ENCODE results near the gene ACSM2B. TPM values are rescaled to one million over a fixed set of nuclear protein-coding genes. Genes with fewer than 3 reads are reported as not detected.
"Not testable (repeated sequence)": the region's sequence is repeated elsewhere in the genome, so short reads cannot be mapped to it uniquely, and the experiment has no call there.

ACSM2B gene
- not detected in 2 replicates for polyA plus RNA-seq (2014; cell fraction: cytosol; rRNA removed)
- polyA plus RNA-seq (2014; cell fraction: nucleus; rRNA removed), result not detected in 2 replicates

GRCh38 chr16:20576145-20576544 lies at the start of gene ACSM2B:
TSS of gene ACSM2B (minus strand) at chr16:20576367. CDS start at chr16:20564845, 11,522 bp downstream.
- not testable (repeated sequence) for DNase-seq (ENCODE audit: low spot score)

GRCh38 chr16:20624882-20625807 lies 49.0 kb upstream of the ACSM2B start:
- DNase-seq (ENCODE audit: low spot score), result no peak

DNA sequence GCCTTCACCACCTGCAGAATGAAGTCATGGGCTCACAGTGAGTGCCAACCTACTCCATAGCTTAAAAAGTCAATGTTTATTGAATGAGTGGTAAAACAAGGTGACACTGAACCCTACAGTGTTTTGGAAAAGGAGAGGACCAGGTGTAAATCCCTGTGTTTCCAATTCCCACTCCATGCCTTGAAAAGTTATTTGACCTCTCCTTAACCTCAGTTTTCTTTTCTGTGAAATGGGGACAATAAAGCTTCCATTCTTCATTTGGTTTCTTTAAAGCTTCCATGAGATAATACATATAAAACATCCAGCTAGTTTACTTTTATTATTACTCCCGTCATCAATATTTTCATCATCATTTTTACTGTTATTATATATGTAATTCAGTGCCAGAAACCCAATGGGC lies 48.0 kb upstream of the ACSM2B start:
- DNase-seq (ENCODE audit: low spot score), result no peak

GRCh38 chr16:20622498-20622870 lies 46.3 kb upstream of the ACSM2B start:
- DNase-seq (ENCODE audit: low spot score), result no peak

GRCh38 chr16:20621406-20621805 lies 45.2 kb upstream of the ACSM2B start:
- DNase-seq (ENCODE audit: low spot score), result no peak

DNA sequence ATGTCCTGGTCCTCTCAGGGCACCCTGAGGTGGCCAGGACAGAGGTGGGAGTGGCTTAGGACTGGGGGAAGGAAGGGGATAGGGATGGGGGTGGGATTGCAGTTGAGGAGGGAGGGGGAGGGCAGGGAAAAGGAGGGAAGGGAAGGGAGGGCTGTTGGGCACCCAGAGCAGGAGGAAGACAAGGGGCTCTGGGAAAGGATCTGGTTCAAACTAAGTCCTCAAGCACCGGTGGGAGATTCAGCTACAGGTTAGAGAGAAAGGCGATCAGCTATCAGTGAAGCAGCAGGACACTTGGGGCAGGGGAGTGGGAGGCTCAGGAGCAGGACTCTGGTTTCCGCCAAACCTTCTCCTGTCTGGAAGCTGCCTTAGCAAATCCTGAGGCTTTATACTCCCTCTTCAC lies 44.6 kb upstream of the ACSM2B start:
- no peak for DNase-seq (ENCODE audit: low spot score)

- no peak for DNase-seq (ENCODE audit: low spot score)
Measured at GRCh38 chr16:20620003-20620402, 43.8 kb upstream of the ACSM2B start.

- DNase-seq (ENCODE audit: low spot score), result no peak
Measured at GRCh38 chr16:20617271-20617670, 41.1 kb upstream of the ACSM2B start.

DNA sequence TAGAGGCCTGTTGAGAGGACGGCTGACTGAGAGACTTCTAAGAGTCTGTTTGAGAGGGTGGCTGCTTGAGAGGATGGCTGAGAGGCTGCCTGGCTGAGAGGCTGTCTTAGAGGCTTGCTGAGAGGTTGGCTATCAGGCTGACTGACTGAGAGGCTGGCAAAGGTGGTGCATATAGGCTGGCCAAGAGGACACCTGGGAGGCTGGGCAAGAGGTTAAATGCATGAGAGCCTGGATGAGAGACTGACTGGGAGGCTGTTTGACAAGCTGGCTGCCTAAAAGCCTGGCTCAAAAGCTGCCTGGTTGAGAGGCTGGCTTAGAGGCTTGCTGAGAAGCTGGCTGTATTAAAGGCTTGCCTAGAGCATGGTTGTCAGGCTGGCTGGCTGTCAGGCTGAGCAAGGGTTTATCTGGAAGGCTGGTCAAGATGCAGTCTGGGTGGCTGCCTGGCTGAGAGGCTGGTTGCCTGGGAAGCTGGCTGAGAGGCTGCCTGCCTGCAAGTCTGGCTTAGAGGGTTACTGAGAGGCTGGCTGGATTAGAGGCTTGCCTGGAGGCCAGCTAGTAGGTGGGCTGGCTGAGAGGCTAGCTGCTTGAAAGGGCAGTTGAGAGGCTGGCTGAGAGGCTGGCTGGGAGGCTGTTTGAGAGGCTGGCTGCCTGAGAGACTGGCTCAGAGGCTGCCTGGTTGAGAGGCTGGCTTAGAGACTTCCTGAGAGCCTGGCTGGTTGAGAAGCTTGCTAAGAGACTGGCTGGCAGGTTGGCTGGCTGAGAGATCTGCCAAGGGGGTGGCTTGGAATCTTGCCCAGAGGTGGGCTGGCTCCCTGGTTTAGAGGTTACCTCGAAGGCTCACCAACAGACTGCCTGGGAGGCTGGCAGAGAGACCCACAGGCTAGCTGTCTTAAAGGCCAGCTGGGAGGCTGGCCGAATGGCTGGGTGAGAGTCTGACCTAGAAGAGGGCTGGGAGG lies 38.3 kb upstream of the ACSM2B start:
- no peak for DNase-seq (ENCODE audit: low spot score)

DNA sequence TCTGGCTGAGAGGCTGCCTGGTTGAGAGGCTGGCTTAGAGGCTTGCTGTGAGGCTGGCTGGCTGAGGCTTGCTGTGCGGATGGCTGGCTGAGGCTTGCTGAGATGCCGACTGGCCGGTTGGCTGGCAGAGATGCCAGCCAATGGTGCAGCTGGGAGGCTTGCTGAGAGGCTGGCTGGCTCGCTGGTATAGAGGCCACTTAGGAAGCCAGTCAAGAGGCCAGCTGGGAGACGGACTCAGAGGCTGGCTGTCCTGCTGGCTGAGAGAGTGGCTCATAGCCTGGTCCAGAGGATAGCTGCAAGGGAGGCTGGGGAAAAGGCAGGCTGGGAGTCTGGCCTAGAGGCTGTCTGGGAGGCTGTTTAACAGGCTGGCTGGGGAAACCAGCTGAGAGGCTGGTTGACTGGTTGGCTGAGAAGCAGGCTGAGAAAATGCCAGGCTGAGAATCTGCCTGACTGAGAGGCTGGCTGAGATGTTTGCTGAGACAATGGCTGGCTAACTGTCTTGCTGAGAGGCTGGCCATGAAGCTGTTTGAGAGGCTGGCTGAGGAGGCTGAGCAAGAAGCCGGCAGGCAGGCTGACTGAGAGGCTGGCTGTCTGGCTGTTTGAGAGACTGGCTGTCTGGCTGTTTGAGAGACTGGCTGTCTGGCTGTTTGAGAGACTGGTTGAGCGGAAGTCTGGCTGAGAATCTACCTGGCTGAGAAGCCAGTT lies 37.5 kb upstream of the ACSM2B start:
- DNase-seq (ENCODE audit: low spot score), result no peak

GRCh38 chr16:20612551-20613480 lies 36.6 kb upstream of the ACSM2B start:
- no peak for DNase-seq (ENCODE audit: low spot score)

GRCh38 chr16:20611975-20612481 lies 35.9 kb upstream of the ACSM2B start:
- no peak for DNase-seq (ENCODE audit: low spot score)

- DNase-seq (ENCODE audit: low spot score), result no peak
Measured at GRCh38 chr16:20611350-20611902, 35.3 kb upstream of the ACSM2B start.

GRCh38 chr16:20610892-20611349 lies 34.8 kb upstream of the ACSM2B start:
- DNase-seq (ENCODE audit: low spot score), result no peak

DNA sequence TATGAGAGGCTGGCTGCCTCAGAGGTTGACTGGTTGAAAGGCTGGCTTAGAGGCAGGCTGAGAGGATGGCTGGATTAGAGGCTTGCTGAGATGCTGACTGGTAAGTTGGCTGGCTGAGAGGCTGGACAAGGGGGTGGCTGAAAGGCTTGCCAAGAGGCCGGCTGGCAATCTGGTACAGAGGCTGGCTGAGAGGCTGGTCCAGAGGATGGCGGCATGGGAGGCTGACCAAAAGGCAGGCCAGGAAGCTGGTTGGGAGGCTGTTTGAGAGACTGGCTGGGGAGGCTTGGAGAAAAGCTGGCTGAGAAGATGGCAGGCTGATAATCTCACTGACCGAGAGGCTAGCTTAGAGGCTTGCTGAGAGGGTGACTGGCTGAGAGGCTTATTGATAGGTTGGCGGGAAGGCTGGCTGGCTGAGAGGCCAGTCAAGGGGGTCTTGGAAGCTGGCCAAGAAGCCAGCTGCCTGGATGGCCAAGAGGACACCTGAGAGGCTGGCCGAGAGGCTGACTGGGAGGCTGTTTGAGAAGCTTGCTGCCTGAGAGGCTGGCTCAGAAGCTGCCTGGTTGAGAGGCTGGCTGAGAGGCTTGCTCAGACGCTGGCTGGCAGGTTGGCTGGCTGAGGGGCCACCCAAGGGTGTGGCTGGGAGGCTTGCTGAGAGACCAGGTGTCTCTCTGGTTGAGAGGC lies 34.2 kb upstream of the ACSM2B start:
- peak; percentile 34 for DNase-seq (ENCODE audit: low spot score)

GRCh38 chr16:20602205-20602604 lies 26.0 kb upstream of the ACSM2B start:
- DNase-seq (ENCODE audit: low spot score), result not testable (repeated sequence)

GRCh38 chr16:20599475-20599874 lies 23.3 kb upstream of the ACSM2B start:
- DNase-seq (ENCODE audit: low spot score), result not testable (repeated sequence)

GRCh38 chr16:20598832-20599469 lies 22.8 kb upstream of the ACSM2B start:
- no peak for DNase-seq (ENCODE audit: low spot score)
